H1 (cell line): ENCODE data around the gene RAB11FIP3. TPM values are rescaled to one million over a fixed set of nuclear protein-coding genes. Genes with fewer than 3 reads are reported as not detected.
A peak's percentile ranks its signal among the peaks of the same experiment; 100 is the strongest.

Source experiments
- EGR1 ChIP-seq: IDR thresholded peaks from 2 replicates; pipeline ENCODE4 v1.6.1; 2011; ENCODE audit warnings: low read depth, low read length, borderline replicate concordance
- GABPA ChIP-seq: IDR thresholded peaks from 2 replicates; pipeline ENCODE4 v1.6.1; 2011; ENCODE audit warnings: mild to moderate bottlenecking, low read length, moderate library complexity, borderline replicate concordance; ENCODE audit not compliant: insufficient read depth
- polyA plus RNA-seq, 7 experiments: library from polyadenylated mRNA; depleted of rRNA in 3 of 7; stranded (reverse) in 5 of 7; unstranded in 2 of 7; fragments of >200 nt in 5 of 7; fragments of 200-250 nt in 2 of 7; gene quantifications; 1 replicate in 5 of 7; 2 replicates in 1 of 7; 4 replicates in 1 of 7; pipeline versions ENCODE4 v1.2.1 to v1.2.3, GENCODE V29; 2011 to 2013; ENCODE audit warnings: missing spikeins in 2 of 7, mixed read lengths in 2 of 7
- total RNA-seq: library from RNA; stranded (reverse); fragmentation: NEBNext Ultra II Directional; extraction: Animal tissue kit (Norgen Biotek cat#: 25700); gene quantifications from 2 replicates; pipeline ENCODE4 v1.2.1, GENCODE V29; 2021

The RAB11FIP3 gene
- total and polyA plus RNA-seq, 2 of the 8 experiments (the other 6 are each of a cell fraction or from before 2014, with no cell fraction given), result 9.3 to 35.2 TPM

DNA sequence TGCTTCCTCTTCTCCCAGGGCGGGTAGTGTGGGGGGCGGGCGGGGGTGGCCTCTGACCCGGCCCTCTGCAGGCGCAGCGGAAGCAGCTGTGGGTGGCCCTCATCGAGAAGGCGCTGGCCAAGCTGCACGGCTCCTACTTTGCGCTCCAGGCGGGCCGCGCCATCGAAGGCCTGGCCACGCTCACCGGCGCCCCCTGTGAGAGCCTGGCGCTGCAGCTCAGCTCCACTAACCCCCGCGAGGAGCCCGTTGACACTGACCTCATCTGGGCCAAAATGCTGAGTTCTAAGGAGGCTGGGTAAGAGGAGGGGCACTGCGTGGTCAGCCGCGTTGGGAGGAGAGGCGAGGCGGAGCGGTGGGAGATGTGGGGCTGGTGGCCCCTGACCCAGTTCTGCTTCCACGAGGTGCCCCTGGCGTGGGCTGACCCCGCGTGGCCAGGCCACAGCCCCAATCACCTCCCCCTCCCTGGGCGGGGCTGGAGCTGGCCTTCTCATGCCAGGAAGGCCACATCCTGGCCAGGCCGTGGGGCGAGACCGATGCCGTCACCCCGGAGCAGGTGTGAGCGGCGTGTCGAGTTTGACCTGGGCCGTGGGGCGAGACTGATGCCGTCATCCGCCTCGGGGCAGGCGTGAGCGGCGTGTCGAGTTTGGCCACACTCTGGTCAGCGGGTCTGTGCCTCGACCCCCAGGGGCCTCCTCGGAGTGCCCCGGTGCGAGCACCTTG, 124.3 kb downstream of the RAB11FIP3 start (continued):
- peak; percentile 59; the same call in 1 of the 2 replicates for TF ChIP-seq EGR1
- TF ChIP-seq GABPA, result peak; percentile 87
